Measurements from ENCODE around the gene PTPRG.
"Not testable (repeated sequence)": the region's sequence is repeated elsewhere in the genome, so short reads cannot be mapped to it uniquely, and the experiment has no call there.

PTPRG gene

GRCh38 chr3:61806810-61807209 is 245.4 kb downstream of the PTPRG start:
- DNase-seq: no peak

GRCh38 chr3:61807865-61808276 is 246.5 kb downstream of the PTPRG start:
- DNase-seq: peak; percentile 81 to 95

GRCh38 chr3:61808526-61808925 is 247.2 kb downstream of the PTPRG start:
- peak in 1 of 2 experiments; percentile 5 for DNase-seq

GRCh38 chr3:61808999-61809398 is 247.6 kb downstream of the PTPRG start:
- DNase-seq: no peak

GRCh38 chr3:61809879-61810278 is 248.5 kb downstream of the PTPRG start:
- no peak for DNase-seq

- DNase-seq: no peak
Observed at GRCh38 chr3:61810953-61811497, 249.7 kb downstream of the PTPRG start.

- DNase-seq: no peak
Observed at GRCh38 chr3:61811652-61812051, 250.3 kb downstream of the PTPRG start.

DNA sequence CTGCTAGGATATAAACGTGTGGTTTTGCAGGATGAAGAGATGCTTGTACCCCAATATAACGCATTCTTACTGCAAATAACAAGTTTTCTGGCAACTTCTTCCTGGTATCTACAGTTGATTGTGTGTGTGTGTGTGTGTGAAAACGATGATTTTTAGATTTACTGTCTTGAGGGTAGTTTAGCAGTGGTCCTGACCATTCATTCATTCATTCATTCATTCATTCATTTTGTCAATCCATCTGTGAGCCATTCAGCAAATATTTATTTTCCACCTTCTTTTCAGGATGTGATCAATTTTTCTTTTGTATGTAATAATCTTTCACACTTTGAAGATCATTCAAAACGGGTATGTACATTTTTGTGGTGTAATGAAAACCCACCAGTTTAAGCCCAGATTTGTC is 250.7 kb downstream of the PTPRG start:
- DNase-seq: no peak

DNA sequence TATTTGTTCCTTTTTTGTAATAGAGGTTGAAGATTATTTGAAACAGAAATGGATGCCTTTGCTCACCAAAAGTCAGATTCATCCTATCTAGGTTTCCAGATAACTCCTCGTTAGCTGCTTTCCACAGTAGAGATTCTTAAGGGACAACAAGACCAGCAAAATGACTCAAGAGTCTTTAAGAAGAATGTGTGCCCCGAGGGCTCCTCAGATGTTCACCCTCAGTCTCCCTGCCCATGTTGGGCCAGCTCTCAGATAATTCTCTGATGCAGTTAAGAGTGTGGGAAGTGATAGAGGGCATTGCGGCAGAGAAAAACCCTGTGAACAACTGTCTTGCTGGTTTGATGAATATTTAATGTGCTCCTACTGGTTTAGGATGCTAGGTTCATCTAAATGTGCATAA is 251.1 kb downstream of the PTPRG start:
- no peak for DNase-seq

- DNase-seq: no peak
Observed at GRCh38 chr3:61813636-61814035, 252.3 kb downstream of the PTPRG start.

- no peak for DNase-seq
Observed at GRCh38 chr3:61814674-61815073, 253.3 kb downstream of the PTPRG start.

DNA sequence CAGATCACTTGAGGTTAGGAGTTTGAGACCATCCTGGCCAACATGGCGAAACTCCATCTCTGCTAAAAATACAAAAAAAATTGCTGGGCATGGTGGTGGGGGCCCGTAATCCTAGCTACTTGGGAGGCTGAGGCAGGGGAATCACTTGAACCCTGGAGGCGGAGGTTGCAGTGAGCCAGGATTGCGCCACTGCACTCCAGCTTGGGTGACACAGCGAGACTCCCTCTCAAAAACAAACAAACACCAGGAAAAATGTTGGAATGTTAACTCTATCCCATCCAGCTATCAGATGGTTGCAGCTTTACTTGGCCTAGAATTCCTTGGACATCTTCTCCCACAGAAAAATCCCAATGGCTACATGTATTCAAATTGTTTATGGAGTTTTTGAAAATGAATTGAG is 254.9 kb downstream of the PTPRG start:
- not testable (repeated sequence) for DNase-seq

- no peak for DNase-seq
Observed at GRCh38 chr3:61819861-61820260, 258.5 kb downstream of the PTPRG start.

GRCh38 chr3:61820306-61820992 is 259.1 kb downstream of the PTPRG start:
- no peak for DNase-seq

DNA sequence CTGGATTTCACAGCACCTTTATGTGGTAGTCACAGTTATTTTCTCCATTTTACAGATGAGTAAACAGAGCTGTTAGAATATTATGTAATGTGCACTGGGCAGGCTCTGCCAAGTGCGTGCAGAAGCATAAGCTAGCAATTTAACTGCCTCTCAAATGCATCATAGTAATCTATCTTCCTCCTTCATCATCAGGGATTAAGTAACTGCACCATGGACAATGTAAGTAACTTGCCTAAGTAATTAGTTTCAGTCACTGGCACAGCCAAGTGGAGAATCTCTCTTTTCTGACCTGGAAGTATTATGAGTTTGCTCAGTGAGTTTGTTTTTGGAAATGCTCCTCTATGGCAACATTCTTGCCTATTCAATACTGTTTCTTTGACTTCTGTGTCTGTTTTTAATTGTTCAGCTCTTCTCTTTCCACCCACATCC is 260.5 kb downstream of the PTPRG start:
- peak in 1 of 2 experiments; percentile 25 for DNase-seq

DNA sequence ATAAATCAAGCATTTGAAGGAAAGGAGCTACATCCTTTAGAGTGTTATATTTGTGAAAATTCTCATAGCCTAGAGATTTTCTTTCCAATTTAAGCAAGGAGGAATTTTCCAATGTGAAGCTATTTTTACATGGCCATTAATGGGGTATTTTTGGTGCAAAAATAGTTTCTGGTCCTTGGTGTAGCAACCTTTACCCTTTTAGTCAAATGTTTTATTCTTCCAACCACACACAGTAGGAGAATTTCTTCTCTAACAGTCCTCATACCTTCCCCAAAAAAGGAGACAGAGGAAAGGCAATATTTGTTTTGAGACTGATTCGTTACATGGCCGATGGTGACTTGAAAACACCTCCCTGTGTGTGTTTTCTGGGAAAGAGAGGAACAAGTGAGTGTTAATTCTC is 261.2 kb downstream of the PTPRG start:
- no peak for DNase-seq

DNA sequence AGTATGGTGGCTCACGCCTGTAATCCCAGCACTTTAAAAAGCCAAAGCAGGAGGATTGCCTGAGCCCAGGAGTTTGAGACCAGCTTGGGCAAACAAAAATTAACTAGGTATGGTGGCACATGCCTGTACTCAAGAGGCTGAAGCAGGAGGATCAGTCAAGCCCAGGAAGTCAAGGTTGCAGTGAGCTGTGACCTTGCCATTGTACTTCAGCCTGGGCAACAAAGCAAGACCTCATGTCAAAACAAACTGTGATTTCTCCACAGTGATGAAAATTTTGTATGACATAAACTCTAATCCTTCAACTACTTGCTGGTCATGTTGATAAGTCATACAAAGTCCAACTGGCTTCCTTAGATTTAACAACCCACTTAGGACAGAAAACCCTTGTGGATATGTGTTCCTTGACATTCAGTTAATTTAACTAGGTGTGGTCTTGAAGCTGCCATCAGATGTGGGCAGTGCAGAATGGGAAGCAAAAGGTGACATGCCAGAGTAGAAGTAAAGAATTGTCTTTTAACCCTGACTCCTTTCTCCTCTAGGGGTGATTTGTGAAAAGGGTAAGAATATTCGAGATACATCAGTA is 263.3 kb downstream of the PTPRG start:
- no peak for DNase-seq

- DNase-seq: no peak
Observed at GRCh38 chr3:61826161-61826560, 264.8 kb downstream of the PTPRG start.

- no peak for DNase-seq
Observed at GRCh38 chr3:61828184-61828874, 267.0 kb downstream of the PTPRG start.

DNA sequence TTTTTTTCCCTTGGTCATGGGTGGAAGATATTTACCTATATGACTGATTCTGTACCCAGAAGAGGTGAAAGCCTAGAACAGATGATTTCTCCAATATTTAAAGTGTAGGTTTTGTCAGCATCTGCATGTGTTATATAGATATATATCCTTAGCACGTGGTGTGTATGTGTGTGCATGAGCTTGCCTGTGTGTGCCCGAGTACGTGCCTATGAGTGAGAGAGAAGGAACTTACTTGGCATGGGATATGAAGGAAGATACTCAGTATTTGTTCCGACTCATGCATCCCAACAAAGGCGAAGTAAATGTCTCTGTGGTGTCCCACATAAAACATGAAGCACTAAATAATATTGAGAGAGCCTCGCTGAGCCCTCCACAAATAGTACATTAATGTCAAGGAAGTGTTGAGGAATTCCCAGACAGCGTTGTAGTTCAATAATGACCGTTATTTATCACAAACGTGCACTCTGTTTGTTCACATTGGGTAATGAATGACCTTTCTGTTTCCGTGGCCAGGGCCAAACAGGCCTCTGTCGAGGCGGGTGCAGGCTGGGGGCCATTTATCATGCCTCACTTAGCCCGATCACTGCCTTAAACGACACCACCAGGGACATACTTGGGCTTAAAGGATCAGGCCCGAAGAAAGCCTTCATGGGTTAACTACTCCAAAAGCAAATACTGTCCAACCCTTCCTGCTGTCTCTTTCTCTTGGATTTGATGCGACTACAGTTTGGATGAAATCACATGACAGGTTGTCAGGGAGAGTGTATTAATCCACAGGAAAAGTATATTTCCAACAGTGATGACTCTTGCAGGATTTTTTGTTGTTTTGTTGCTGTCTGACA is 267.7 kb downstream of the PTPRG start:
- DNase-seq: no peak

- no peak for DNase-seq
Observed at GRCh38 chr3:61829722-61830350, 268.5 kb downstream of the PTPRG start.

- DNase-seq: no peak
Observed at GRCh38 chr3:61831973-61832372, 270.6 kb downstream of the PTPRG start.
